Left lobe of liver (tissue), 2 donors: ENCODE results near the gene RBM3. TPM values are rescaled to one million over a fixed set of nuclear protein-coding genes. Genes with fewer than 3 reads are reported as not detected.

Source experiments
- ATAC-seq: fragments of 200-7000 bp; cut with Tn5 transposase; one replicate; pipeline ENCODE4 v1.9.1; 2020; ENCODE audit warnings: mild to moderate bottlenecking, moderate library complexity
- DNase-seq: peaks from one replicate; pipeline ENCODE4 v3.0.0-alpha.2; 2020; ENCODE audit warnings: low spot score
- total RNA-seq: library from RNA; stranded (reverse); gene quantifications from one replicate; pipeline ENCODE4 v1.2.1, GENCODE V29; 2021
- donor health status: DM: no; HTN: no; CAD: no; lungs with moderate emphysema.
- donor health status: DM: no; HTN: yes; CAD: no.

RBM3 gene
- total RNA-seq, 1 donor from 2014 or later: 20.6 TPM

DNA sequence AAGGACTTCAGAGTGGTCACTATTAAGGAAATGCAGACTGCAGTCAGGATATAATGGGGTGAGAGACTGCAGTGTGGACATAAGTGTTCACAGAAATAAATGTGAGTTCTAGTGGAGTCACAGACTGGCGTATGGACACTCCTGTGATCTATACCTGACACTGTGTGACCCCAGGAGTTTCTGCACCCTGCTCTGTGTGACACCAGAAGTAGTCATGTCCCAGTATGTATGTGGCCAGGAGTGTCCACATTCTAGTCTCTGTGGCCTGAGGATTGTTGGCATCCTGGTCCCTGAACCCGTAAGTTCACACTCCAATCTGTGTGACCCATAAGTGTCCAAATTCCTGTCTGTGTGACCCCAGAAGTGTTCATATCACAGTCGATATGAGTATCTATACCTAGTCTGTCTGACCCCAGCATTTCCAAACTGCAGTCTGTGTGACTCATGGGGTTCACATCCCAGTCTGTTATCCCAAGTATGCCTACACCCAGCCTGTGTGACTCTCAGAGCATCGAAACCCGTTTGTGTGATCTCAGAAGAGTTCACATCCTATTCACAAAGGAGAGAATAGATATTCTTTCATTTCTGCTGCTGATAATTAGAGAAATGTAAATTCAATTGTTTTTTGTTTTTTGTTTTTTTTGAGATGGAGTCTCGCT, 39.3 kb downstream of the RBM3 start:
- DNase-seq (no peak), ATAC-seq (no peak)

DNA sequence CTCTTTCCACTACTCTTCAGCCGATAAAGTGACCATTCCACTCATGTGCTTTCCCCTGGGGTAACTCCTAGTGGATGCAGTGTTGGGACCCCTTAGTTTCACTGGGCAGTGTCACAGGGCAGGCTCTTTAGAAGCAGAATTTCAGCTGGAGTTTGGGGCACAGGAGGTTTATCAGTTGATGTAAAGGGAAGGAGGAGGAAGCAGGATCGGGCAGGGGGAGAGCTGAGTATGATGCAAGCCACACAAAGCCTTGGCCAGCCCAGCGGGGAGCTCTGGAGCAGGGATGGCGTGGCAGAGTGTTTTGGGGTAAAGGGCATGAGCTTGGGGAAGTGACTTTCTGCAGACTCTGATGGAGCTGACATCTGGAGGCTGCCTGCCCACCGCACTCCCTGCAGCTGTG, 42.3 kb downstream of the RBM3 start:
- ATAC-seq: no peak
- no peak for DNase-seq

DNA sequence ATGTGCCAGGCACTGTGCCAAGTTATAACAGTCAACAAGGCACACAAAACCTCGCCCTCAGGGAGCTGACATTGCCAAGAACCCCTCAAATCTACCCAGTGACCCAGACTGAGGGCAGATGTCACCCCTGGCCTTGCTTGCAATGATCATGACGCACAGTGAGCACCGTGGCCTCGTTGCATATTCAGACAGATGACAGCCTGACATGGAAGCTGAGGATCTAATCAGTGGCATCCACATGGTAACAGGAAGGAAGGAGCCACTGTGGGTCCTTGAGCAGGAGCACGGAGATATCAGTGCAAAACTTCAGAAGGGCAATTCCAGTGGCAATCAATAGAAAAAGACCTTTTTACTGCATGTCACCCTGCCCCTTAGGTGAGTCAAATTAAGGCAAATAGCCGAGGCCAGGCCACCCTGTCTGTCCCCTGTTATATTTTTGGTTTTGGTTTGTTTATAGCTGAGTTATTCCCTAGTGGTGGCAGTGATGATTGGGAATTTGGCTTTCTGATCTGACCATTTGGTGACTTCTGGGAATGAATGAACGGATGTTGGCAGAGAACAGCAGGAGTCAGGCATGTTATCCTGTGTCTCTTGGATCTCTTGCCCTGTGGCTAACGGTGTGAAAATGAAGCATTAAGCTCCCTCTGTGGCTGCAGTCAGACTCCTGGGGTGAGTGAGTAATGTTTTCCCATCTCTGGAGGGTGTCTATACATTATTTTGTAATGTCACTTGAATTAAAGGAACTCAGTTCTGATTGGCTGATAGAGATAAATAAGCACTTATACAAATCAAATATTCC, 43.5 kb downstream of the RBM3 start:
- no peak for ATAC-seq
- no peak for DNase-seq

DNA sequence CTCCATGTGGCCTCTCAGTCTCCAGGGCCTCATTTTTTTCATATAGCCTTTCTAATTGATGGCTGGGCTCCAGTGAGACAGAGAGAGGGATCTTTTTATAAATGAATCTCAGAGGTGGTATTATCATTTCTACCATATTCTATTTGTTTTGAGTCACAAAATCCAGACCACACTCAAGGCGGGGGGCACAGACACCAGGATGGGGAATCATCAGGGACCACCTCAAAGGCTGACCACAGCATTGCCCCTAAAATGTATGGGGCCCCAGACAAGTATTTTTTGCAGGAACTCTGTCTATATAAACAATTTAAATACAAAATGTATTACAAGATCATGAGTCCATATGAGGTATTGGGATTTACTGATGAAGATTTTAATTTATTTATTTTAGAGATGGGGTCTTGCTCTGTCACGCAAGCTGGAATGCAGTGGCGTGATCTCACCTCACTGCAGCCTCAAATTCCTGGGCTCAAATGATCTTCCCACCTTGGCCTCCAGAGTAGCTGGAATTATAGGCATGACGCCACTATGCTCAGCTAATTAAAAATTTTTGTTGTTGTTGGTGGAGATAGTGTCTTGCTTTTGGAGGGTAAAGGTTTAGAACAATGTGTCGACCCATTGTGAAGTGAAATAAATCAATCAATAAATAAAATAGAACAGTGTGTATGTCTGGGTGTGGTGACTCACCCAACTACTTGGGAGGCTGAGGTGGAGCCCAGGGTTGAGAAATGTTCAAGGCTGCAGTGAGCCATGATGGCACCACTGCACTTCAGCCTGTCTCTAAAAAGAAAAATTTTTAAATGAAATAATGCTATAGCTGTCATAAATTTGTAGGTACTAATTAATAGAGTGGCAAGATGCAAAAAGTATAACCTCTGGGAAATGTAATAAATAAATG, 52.4 kb downstream of the RBM3 start:
- ATAC-seq: no peak
- no peak for DNase-seq

Other genes starting within 250 kb of the RBM3 start
- gene SSX3, start 217.8 kb upstream of the RBM3 start, total RNA-seq: not detected
- gene SSX4, start 190.9 kb upstream of the RBM3 start, total RNA-seq: not detected
- not detected for gene SSX4B, start 162.5 kb upstream of the RBM3 start, total RNA-seq
- gene SLC38A5, start 104.2 kb upstream of the RBM3 start, total RNA-seq: 0.30 TPM
- gene FTSJ1, start 98.3 kb upstream of the RBM3 start, total RNA-seq: 15.6 TPM
- gene PORCN, start 65.5 kb upstream of the RBM3 start, total RNA-seq: 1.9 TPM
- 267 TPM for gene EBP, start 52.7 kb upstream of the RBM3 start, total RNA-seq
- 6.5 TPM for gene TBC1D25, start 34.8 kb upstream of the RBM3 start, total RNA-seq
- gene WDR13, start 23.0 kb downstream of the RBM3 start, total RNA-seq: 86.7 TPM
- gene WAS, start 109.3 kb downstream of the RBM3 start, total RNA-seq: 3.2 TPM
- 4.3 TPM for gene SUV39H1, start 122.2 kb downstream of the RBM3 start, total RNA-seq
- gene GLOD5, start 187.3 kb downstream of the RBM3 start, total RNA-seq: 3.1 TPM
- gene GATA1, start 212.1 kb downstream of the RBM3 start, total RNA-seq: 0.35 TPM
- gene HDAC6, start 227.6 kb downstream of the RBM3 start, total RNA-seq: 113 TPM